Tibial nerve (tissue), 4 donors: ENCODE data around the gene ARL2BP.

Experiments used
- EP300 ChIP-seq, 2 donors: sonication (generic); formaldehyde crosslinking; IDR thresholded peaks; one replicate each; pipeline ENCODE4 v1.6.1; 2017; ENCODE audit warnings: antibody characterized with exemption in 2 of 2, mild to moderate bottlenecking in 1 of 2
- POLR2A ChIP-seq, 2 donors: fragments of 450-650 bp; IDR thresholded peaks; one replicate each; pipeline ENCODE4 v1.6.1; 2017; ENCODE audit warnings: antibody characterized with exemption in 2 of 2, mild to moderate bottlenecking in 2 of 2, moderate library complexity in 2 of 2
- TF ChIP-seq, protein P1 (sequence below), 5 experiments: fragments of 200-600 bp in 3 of 5; fragments of 450-650 bp in 2 of 5; sonication (generic) in 3 of 5; IDR thresholded peaks; one replicate each; pipeline ENCODE4 v1.5.1; 2016 to 2019; ENCODE audit warnings: antibody characterized with exemption in 5 of 5, mild to moderate bottlenecking in 3 of 5, moderate library complexity in 2 of 5

DNA sequence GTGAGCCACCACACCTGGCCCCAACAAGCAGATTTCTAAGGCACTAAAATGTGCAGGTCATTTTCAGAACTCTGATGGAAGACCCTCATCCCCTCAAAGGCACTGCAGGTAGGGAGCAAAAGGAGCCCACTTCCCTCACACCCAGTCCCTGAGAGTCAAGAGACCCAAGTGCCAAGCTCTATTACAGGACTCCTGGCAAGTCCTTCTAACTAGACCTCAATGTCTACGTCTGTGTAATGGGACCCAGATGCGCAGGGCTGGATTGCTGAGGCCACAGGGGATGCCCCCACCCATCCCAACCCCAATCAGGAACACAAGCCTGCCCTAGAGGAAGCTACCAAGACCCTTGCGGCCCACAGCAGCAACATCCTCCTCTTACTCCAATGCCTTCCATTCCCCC, 36.7 kb downstream of the ARL2BP start:
- TF ChIP-seq, protein P1, sequence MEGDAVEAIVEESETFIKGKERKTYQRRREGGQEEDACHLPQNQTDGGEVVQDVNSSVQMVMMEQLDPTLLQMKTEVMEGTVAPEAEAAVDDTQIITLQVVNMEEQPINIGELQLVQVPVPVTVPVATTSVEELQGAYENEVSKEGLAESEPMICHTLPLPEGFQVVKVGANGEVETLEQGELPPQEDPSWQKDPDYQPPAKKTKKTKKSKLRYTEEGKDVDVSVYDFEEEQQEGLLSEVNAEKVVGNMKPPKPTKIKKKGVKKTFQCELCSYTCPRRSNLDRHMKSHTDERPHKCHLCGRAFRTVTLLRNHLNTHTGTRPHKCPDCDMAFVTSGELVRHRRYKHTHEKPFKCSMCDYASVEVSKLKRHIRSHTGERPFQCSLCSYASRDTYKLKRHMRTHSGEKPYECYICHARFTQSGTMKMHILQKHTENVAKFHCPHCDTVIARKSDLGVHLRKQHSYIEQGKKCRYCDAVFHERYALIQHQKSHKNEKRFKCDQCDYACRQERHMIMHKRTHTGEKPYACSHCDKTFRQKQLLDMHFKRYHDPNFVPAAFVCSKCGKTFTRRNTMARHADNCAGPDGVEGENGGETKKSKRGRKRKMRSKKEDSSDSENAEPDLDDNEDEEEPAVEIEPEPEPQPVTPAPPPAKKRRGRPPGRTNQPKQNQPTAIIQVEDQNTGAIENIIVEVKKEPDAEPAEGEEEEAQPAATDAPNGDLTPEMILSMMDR (IDR thresholded peaks at IDR 0.05), result no peak
- TF ChIP-seq POLR2A (IDR thresholded peaks at IDR 0.05) (no peak), EP300 (IDR thresholded peaks at IDR 0.05) (no peak)
